Measurements from ENCODE around the gene TMEM178A. TPM values are rescaled to one million over a fixed set of nuclear protein-coding genes. Genes with fewer than 3 reads are reported as not detected.

TMEM178A gene
- total RNA-seq = 1 to 10 TPM; 3.4 to 5.7 TPM
- polyA plus RNA-seq (ENCODE audit: insufficient read depth, low read depth, low replicate concordance) = 1.9 TPM
- long read RNA-seq, donor 1, partial matches to known transcripts = 0 of 1 reads
- long read RNA-seq, donor 1, other reads (novel, unspliced or antisense) = 0 of 1 reads
- long read RNA-seq, donor 2 = 0 reads

DNA sequence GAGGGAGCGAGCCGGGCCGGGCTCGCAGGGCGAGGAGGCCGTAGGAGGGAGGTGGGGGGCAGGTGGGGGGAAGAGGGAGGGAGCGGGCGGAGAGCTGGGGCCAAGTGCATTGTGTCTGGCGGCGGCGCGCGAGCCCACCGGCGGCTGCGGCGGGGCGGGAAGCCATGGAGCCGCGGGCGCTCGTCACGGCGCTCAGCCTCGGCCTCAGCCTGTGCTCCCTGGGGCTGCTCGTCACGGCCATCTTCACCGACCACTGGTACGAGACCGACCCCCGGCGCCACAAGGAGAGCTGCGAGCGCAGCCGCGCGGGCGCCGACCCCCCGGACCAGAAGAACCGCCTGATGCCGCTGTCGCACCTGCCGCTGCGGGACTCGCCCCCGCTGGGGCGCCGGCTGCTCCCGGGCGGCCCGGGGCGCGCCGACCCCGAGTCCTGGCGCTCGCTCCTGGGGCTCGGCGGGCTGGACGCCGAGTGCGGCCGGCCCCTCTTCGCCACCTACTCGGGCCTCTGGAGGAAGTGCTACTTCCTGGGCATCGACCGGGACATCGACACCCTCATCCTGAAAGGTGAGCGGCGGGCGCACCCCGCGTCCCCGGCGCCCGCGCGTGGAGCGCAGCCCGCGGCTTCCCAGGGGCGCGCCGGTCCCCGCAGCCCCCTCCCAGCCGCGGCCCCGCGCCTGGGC lies at the start of gene TMEM178A:
TMEM178A (plus strand) TSS at position 107 of the 680 bp plus-strand sequence; CDS start at position 165, 58 bp downstream.
- peak within 1 kb of the TSS; percentile 41 to 42 for H3K4me3 ChIP-seq
- TF ChIP-seq POLR2A (IDR thresholded peaks at IDR 0.05) = no peak
- TF ChIP-seq, protein P1, sequence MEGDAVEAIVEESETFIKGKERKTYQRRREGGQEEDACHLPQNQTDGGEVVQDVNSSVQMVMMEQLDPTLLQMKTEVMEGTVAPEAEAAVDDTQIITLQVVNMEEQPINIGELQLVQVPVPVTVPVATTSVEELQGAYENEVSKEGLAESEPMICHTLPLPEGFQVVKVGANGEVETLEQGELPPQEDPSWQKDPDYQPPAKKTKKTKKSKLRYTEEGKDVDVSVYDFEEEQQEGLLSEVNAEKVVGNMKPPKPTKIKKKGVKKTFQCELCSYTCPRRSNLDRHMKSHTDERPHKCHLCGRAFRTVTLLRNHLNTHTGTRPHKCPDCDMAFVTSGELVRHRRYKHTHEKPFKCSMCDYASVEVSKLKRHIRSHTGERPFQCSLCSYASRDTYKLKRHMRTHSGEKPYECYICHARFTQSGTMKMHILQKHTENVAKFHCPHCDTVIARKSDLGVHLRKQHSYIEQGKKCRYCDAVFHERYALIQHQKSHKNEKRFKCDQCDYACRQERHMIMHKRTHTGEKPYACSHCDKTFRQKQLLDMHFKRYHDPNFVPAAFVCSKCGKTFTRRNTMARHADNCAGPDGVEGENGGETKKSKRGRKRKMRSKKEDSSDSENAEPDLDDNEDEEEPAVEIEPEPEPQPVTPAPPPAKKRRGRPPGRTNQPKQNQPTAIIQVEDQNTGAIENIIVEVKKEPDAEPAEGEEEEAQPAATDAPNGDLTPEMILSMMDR (IDR thresholded peaks at IDR 0.05) = no peak
- intact Hi-C loops (cut with DNase I; ENCODE audit: low total_unique reads) = no loop called here
- H3K27ac ChIP-seq = no peak within 1 kb of the TSS
- no peaks in the 10 kb centered on the region for H3K36me3 ChIP-seq (ENCODE audit: low read depth, missing control alignments)
- no peaks in the 10 kb centered on the region for H3K9me3 ChIP-seq
- no peak for DNase-seq
- H3K27me3 ChIP-seq = no peaks in the 10 kb centered on the region
- peaks cover 7% of the 10 kb centered on the region for H3K4me1 ChIP-seq
- WGBS, 2 donors = 0 to 1% methylated on average over 24 to 27 of the region's 90 CpGs

DNA sequence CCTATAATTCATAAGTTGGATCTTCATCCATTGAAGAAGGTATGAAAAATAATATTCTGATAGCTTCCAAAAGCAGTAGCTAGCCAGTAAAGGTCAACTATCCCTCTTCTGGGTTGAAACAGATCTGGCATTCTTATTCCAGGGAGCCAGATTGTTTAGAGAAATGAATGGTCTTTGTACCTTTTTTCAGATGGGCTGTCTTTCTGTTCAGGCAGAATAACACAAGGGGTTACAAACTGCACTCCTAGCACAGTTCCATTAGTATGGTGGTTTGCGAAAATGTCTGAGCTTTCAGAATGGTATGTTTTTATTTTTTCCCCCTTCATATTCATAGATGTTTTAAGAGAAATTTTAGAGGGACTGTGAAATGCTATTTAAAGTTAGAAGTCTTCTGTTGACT lies 47.5 kb upstream of the TMEM178A start:
- H3K4me3 ChIP-seq = no peak overlapping the region
- H3K36me3 ChIP-seq (ENCODE audit: low read depth, missing control alignments) = no peaks in the 10 kb centered on the region
- intact Hi-C loops (cut with DNase I; ENCODE audit: low total_unique reads) = no loop called here
- DNase-seq = no peak
- no peak overlapping the region for H3K27ac ChIP-seq
- no peak for TF ChIP-seq POLR2A (IDR thresholded peaks at IDR 0.05)
- TF ChIP-seq, protein P1 (IDR thresholded peaks at IDR 0.05) = no peak
- no peaks in the 10 kb centered on the region for H3K9me3 ChIP-seq
- H3K4me1 ChIP-seq = no peaks in the 10 kb centered on the region
- 91 to 94% methylated on average over 1 of the region's 1 CpG for WGBS, 2 donors
- no peaks in the 10 kb centered on the region for H3K27me3 ChIP-seq

DNA sequence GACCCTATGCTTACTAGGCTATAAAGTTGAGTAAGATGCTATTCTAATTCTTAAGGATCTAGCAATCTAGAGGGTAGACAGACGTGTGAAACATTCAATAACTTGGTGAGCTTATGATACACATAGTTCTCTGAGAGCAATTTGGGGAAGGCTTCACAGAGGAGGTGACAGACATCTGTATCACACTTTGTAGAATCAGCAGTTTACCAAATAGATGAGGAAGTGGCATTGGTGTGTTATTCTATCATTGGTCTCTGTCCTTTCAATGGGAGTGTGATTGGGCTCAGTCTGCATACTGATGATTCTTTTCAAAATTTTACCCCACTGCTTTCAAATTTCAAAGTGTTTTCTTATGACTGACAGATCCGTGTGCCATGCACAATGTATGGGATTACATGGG lies 47.0 kb upstream of the TMEM178A start:
- Histone ChIP-seq H3K4me1 (no peaks in the 10 kb centered on the region), H3K27me3 (no peaks in the 10 kb centered on the region), H3K36me3 (ENCODE audit: low read depth, missing control alignments) (no peaks in the 10 kb centered on the region), H3K27ac (no peak overlapping the region), H3K4me3 (no peak overlapping the region), H3K9me3 (no peaks in the 10 kb centered on the region)
- 91 to 96% methylated on average over 2 of the region's 2 CpGs for WGBS, 2 donors
- intact Hi-C loops (cut with DNase I; ENCODE audit: low total_unique reads) = no loop called here
- no peak for DNase-seq
- TF ChIP-seq POLR2A (IDR thresholded peaks at IDR 0.05) = no peak

DNA sequence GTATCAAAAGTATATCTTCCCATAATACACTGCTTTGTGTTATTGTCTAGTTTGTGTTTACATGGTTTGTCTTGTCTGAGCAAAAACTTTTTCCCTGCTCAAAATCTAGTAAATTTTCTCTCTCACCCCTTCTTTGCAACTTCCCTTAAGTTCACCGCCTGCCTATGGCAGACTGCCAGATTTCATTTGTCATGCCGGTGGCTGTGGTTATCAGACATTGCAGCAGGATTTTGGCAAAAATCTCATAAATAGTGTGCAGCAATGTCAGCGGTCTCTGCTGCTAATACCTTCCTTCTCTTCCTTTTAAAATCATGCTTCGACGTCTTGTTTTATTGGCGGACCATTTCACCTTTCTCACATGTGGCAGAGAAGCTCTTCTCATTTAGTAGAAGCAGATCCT lies 45.6 kb upstream of the TMEM178A start:
- 22 to 38% methylated on average over 6 of the region's 6 CpGs for WGBS, 2 donors
- Histone ChIP-seq H3K27me3 (no peaks in the 10 kb centered on the region), H3K4me1 (no peaks in the 10 kb centered on the region), H3K4me3 (no peak overlapping the region), H3K27ac (no peak overlapping the region), H3K36me3 (ENCODE audit: low read depth, missing control alignments) (no peaks in the 10 kb centered on the region), H3K9me3 (no peaks in the 10 kb centered on the region)
- intact Hi-C loops (cut with DNase I; ENCODE audit: low total_unique reads) = no loop called here
- TF ChIP-seq POLR2A (IDR thresholded peaks at IDR 0.05) = no peak
- TF ChIP-seq, protein P1 (IDR thresholded peaks at IDR 0.05) = no peak
- DNase-seq = peak; percentile 56

DNA sequence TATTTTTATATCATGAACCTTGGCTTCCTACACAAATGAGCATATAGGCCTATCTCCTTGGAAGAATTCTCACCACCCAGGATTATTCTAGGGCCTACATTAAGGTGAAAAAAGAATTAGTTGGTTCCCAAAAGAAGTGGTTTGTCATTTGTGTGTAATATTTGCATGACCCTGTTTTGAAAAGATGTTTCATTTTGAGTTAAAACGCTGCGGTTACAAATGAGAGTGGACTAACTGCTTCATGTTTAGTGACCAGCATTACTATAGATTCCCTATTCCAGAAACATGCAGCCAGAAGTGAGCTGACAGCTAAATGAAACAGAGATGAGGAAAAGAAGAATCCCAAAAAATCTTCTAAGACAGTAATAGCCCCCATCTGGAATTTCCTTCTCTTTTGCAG lies 44.1 kb upstream of the TMEM178A start:
- Histone ChIP-seq H3K4me1 (no peaks in the 10 kb centered on the region), H3K4me3 (no peak overlapping the region), H3K27me3 (no peaks in the 10 kb centered on the region), H3K27ac (no peak overlapping the region), H3K9me3 (no peaks in the 10 kb centered on the region), H3K36me3 (ENCODE audit: low read depth, missing control alignments) (no peaks in the 10 kb centered on the region)
- DNase-seq = no peak
- intact Hi-C loops (cut with DNase I; ENCODE audit: low total_unique reads) = no loop called here
- 91 to 96% methylated on average over 2 of the region's 2 CpGs for WGBS, 2 donors
- no peak for TF ChIP-seq POLR2A (IDR thresholded peaks at IDR 0.05)
- TF ChIP-seq, protein P1 (IDR thresholded peaks at IDR 0.05) = no peak
